ENCODE data around the gene SCML2.
"Not testable (repeated sequence)": the region's sequence is repeated elsewhere in the genome, so short reads cannot be mapped to it uniquely, and the experiment has no call there.

SCML2 gene

GRCh38 chrX:18271309-18271708 is 83.2 kb downstream of the SCML2 start:
- no peak for DNase-seq

GRCh38 chrX:18255059-18255458 is 99.4 kb downstream of the SCML2 start:
- no peak for DNase-seq

- DNase-seq = no peak
Measured at GRCh38 chrX:18252644-18253359, 101.7 kb downstream of the SCML2 start.

- DNase-seq = not testable (repeated sequence)
Measured at GRCh38 chrX:18229646-18230045, 124.8 kb downstream of the SCML2 start.

- DNase-seq = no peak
Measured at GRCh38 chrX:18228069-18228468, 126.4 kb downstream of the SCML2 start.

- no peak for DNase-seq
Measured at GRCh38 chrX:18227458-18227857, 127.0 kb downstream of the SCML2 start.

- DNase-seq = no peak
Measured at GRCh38 chrX:18220786-18221185, 133.7 kb downstream of the SCML2 start, which contains the start of gene BEND2. BEND2 (minus strand) TSS chrX:18220886; CDS start chrX:18220750, 136 bp downstream.

- peak in 1 of 2 donors; percentile 1 for DNase-seq
Measured at GRCh38 chrX:18210470-18210869, 144.0 kb downstream of the SCML2 start.

- DNase-seq = no peak
Measured at GRCh38 chrX:18206657-18207056, 147.8 kb downstream of the SCML2 start.

- no peak for DNase-seq
Measured at GRCh38 chrX:18203631-18204030, 150.9 kb downstream of the SCML2 start.

- no peak for DNase-seq
Measured at GRCh38 chrX:18194688-18195087, 159.8 kb downstream of the SCML2 start.

Data from CD4-positive, alpha-beta T cell treated with Interferon alpha-2 for 1 hour (primary cell).